Esophagus mucosa (tissue), 1 donor: ENCODE measurements around the gene NAALADL1. TPM values are rescaled to one million over a fixed set of nuclear protein-coding genes. Genes with fewer than 3 reads are reported as not detected.

Experiments
- ATAC-seq: fragments of 200-7000 bp; cut with Tn5 transposase; one replicate; pipeline ENCODE4 v1.9.1; 2020
- total RNA-seq: library from RNA; stranded (reverse); gene quantifications from one replicate; pipeline ENCODE4 v1.2.4, GENCODE V29; 2023
- donor health status: DM: yes; HTN: yes; CAD: no.

The NAALADL1 gene, protein sequence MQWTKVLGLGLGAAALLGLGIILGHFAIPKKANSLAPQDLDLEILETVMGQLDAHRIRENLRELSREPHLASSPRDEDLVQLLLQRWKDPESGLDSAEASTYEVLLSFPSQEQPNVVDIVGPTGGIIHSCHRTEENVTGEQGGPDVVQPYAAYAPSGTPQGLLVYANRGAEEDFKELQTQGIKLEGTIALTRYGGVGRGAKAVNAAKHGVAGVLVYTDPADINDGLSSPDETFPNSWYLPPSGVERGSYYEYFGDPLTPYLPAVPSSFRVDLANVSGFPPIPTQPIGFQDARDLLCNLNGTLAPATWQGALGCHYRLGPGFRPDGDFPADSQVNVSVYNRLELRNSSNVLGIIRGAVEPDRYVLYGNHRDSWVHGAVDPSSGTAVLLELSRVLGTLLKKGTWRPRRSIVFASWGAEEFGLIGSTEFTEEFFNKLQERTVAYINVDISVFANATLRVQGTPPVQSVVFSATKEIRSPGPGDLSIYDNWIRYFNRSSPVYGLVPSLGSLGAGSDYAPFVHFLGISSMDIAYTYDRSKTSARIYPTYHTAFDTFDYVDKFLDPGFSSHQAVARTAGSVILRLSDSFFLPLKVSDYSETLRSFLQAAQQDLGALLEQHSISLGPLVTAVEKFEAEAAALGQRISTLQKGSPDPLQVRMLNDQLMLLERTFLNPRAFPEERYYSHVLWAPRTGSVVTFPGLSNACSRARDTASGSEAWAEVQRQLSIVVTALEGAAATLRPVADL
- total RNA-seq, result 2.7 TPM

GRCh38 chr11:65058419-65059054 lies at the start of gene NAALADL1:
NAALADL1 (minus strand) TSS chr11:65058553; CDS start chr11:65058521, 32 bp downstream.
- ATAC-seq, result no peak

GRCh38 chr11:65107751-65108468 lies 49.6 kb upstream of the NAALADL1 start:
- no peak for ATAC-seq

- no peak for ATAC-seq
Measured at GRCh38 chr11:65107078-65107477, 48.7 kb upstream of the NAALADL1 start.

GRCh38 chr11:65104628-65105027 lies 46.3 kb upstream of the NAALADL1 start:
- ATAC-seq, result no peak

GRCh38 chr11:65103476-65103875 lies 45.1 kb upstream of the NAALADL1 start:
- ATAC-seq, result no peak

- ATAC-seq, result peak; percentile 30
Measured at GRCh38 chr11:65102142-65103095, 44.1 kb upstream of the NAALADL1 start.

GRCh38 chr11:65100674-65101350 lies 42.5 kb upstream of the NAALADL1 start:
- peak; percentile 1 for ATAC-seq

DNA sequence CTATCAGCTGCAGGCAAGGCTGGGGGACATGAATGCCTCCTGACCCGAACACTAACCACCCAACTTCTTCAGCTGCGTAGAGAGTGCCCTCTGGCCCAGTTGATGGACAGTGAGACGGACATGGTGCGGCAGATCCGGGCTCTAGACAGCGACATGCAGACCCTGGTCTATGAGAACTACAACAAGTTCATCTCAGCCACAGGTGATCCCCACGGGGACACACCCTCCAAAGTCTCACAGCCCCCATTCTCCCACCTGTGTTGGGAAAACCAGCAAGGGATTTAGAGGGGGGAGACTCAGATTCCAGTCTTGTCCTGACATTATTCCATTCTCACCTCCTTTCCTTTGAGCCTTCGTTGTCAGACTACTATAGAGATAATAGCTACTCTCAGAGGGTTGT lies 38.6 kb upstream of the NAALADL1 start:
- no peak for ATAC-seq

DNA sequence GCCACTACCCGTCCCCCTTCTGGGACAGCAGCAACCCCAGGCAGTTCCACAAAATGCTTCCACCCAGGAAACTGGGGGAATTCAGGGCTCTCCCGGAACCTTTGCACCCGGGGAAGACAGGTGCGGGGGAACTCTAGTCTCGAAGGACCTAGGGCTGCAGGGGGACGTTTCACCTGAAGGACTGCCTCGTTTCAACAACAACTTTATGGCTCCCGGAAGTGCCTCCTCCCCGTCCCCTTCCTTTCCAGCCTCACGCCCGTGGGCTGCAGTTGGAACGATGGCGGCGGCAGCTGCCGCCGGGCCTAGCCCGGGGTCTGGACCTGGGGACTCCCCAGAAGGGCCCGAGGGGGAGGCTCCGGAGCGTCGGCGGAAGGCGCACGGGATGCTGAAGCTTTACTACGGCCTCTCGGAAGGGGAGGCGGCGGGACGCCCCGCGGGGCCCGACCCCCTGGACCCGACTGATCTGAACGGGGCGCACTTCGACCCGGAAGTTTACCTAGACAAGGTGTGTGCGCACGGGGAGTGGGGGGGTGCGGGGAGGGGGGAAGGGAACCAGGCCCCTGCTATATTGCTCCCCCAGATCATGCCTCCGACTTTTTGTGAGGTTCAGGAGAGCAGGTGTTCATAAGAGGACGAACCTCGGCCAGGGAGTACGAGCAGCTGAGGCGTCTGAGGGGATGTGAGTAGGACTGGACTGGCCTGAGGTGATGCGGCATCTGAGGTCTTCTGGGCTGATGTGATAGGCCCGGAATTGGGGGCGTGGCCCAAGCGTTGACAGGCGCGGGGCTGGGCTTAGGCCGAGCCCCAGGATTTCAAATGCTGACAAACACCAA lies 37.8 kb upstream of the NAALADL1 start, which contains the start of gene VPS51:
VPS51 (plus strand) TSS at position 241 of the 833 bp plus-strand sequence; CDS start at position 278, 37 bp downstream.
- ATAC-seq, result peak; percentile 92

DNA sequence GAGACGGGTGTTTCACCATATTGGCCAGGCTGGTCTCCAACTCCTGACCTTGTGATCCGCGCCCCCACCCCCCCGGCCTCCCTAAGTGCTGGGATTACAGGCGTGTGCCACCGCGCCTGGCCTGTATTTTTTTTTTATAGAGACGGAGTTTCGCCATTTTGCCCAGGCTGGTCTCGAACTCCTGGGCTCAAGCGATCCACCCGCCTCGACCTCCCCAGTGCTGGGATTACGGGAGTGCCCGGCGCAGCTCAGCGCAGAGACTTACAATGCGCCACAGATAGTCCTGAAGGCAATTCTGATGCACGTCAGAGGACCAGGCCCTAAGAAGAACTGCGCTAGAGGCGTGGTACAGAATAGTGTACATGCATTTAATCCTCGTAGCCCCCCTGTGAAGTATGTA lies 37.1 kb upstream of the NAALADL1 start:
- peak; percentile 2 for ATAC-seq

DNA sequence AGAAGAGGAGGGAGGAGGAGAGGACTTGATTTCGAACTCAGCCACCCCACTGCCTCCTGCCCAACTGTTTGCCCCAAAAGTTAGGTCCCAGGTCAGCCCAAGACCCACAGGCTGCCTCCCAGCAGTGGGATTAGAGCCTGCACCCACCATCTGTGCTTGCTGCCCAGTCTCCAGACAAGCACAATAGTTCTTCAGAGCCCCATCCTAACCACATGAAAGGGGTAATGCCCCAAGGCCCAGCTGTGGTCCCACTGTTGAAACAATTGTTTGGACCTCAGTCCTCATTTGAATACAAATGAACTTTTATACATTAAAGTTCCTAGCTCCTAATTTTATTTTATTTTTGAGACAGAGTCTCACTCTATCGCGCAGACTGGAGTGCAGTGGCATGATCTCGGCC lies 32.3 kb upstream of the NAALADL1 start:
- ATAC-seq, result no peak

- no peak for ATAC-seq
Measured at GRCh38 chr11:65089621-65090020, 31.3 kb upstream of the NAALADL1 start.

DNA sequence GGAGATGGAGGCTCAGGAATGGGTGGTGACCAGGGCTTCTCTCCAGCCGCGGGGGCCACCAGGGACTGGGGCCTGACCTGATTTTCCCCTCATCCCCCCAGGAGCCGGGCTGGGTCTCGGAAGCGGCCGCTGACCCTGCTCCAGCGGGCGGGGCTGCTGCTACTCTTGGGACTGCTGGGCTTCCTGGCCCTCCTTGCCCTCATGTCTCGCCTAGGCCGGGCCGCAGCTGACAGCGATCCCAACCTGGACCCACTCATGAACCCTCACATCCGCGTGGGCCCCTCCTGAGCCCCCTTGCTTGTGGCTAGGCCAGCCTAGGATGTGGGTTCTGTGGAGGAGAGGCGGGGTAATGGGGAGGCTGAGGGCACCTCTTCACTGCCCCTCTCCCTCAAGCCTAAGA lies 29.5 kb upstream of the NAALADL1 start:
- ATAC-seq, result no peak

GRCh38 chr11:65087216-65087615 lies 28.9 kb upstream of the NAALADL1 start:
- ATAC-seq, result no peak

GRCh38 chr11:65086809-65087208 lies 28.5 kb upstream of the NAALADL1 start:
- ATAC-seq, result no peak

- ATAC-seq, result no peak
Measured at GRCh38 chr11:65085446-65085845, 27.1 kb upstream of the NAALADL1 start.

DNA sequence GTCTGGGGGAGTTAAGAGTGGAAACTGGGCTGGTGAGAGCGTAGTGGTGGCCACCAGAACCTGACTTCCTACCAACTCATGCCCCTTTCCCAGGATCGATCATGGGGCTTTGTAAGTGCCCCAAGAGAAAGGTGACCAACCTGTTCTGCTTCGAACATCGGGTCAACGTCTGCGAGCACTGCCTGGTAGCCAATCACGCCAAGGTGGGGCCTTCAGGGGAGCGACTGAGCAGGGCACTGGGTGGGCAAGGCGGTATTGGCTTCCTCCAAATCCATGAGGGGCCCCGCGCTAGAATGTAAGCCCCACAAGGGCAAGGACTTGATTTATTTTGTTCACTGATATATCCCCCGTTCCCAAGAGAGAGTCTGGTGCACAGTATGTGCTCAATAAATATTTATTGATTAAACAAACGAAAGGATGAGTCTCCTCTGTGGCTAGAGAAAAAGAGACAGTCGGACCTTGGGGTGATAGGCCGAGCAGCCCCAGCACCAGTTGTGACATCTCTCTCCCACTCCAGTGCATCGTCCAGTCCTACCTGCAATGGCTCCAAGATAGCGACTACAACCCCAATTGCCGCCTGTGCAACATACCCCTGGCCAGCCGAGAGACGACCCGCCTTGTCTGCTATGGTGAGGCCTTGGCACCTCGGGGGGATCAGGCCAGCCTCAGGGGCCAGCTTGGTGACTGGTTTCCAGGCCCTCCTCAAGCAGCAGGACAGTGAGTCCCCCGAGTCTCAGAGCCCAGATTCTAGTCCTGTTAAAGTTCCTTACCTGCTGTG lies 26.4 kb upstream of the NAALADL1 start:
- ATAC-seq, result no peak

DNA sequence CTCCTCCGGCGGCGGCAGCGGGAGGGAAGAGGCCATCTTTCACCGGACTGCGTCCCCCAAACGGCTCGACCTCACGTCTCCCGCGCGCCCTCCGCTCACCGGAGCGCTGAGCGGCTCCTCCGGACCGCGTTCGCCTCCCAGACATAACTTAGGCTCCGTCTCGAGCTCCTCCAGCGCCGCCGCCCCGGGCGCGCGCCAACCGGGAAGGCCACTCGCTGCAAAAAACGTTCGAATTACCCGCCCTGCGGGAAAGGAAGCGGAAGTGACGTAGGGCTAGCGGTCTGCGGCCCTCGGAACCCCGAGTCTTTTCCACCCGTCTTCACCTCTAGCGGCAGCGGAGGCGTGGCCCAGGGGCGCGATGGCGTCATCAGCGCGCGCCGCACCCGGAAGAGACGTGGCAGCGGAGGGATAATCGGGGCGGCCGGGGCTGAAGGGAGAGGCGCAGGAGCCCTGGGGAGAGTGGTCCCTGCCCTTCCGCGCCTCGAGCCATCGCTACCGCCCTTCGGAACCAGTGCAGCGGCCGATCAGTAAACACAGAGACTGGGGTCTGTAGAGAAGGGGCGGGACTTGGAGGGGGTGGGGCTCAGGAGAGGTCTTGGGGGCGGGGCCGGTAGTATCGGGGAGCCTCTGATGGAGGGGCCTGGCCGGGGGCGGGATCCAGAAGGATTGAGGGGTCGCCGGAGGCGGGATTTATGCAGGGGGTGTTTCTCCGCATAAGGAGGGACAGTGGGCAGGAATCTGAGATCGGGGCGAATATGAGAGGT lies 25.7 kb upstream of the NAALADL1 start, which contains the start of the genes CDCA5 and ZFPL1:
CDCA5 (minus strand) TSS at position 207 of the 764 bp plus-strand sequence; CDS start at position 145, 62 bp downstream.
ZFPL1 (plus strand) TSS at position 389 of the 764 bp plus-strand sequence. CDS start 477 bp downstream, outside the sequence.
- ATAC-seq, result peak; percentile 94
